ENCODE results near the gene KAZN.

DNA sequence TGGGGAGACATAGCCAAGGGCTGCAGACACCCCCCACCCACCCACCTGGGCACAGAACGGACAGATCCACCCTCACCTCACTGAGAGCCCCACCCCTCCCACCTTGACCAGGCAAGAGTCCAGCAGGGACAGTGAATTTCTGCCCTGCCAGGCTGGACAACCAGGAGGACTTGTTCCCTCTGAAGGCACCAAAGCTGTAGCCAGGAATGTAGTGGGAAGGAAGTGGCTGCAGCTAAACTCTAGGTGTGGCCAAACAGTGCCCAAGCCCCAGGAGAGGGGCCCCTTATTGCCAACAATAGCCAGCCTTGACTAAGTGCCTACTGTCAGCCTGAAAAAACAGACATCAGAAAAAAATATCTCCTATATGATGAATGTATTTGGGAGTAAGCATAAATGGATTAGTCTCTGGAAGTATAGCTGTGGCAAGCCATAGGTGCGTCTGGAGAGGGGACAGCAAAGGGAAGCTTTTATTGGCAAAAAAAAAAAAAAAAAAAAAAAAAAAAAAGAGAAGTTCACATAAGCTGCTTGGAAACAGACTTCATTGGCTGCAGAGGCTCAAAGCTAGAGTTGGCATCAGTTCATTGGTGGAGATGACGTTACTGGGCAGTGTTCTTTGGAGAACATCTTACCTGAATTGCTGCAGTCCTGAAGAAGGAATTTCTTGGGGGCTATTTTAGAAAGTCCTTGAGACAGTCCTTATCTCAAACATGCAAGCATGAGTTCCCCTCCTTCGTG, 490.9 kb downstream of the KAZN start:
- TF ChIP-seq, protein P1, sequence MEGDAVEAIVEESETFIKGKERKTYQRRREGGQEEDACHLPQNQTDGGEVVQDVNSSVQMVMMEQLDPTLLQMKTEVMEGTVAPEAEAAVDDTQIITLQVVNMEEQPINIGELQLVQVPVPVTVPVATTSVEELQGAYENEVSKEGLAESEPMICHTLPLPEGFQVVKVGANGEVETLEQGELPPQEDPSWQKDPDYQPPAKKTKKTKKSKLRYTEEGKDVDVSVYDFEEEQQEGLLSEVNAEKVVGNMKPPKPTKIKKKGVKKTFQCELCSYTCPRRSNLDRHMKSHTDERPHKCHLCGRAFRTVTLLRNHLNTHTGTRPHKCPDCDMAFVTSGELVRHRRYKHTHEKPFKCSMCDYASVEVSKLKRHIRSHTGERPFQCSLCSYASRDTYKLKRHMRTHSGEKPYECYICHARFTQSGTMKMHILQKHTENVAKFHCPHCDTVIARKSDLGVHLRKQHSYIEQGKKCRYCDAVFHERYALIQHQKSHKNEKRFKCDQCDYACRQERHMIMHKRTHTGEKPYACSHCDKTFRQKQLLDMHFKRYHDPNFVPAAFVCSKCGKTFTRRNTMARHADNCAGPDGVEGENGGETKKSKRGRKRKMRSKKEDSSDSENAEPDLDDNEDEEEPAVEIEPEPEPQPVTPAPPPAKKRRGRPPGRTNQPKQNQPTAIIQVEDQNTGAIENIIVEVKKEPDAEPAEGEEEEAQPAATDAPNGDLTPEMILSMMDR (IDR thresholded peaks at IDR 0.05): no peak
- TF ChIP-seq JUNB (IDR thresholded peaks at IDR 0.05) (no peak), RFX5 (IDR thresholded peaks at IDR 0.05) (no peak), CEBPB (IDR thresholded peaks at IDR 0.05) (no peak), PHF8 (IDR thresholded peaks at IDR 0.05; ENCODE audit: borderline replicate concordance, low read depth) (no peak)

All from A549 (cell line).